ENCODE measurements around the gene TUFT1.

Gene TUFT1

GRCh38 chr1:151545542-151545941, 5.4 kb downstream of the TUFT1 start:
- ChIA-PET POLR2A (no interaction called here), CTCF (interaction anchor here (1.5 to 1.9 kb wide), 2 partner anchors 10 to 12 kb away, joined by 6 to 8 read pairs; no protein-coding TSS in a partner anchor)
- no peak overlapping the region for H3K4me3 ChIP-seq (ENCODE audit: low read depth, low read length)
- no peak for TF ChIP-seq CTCF (IDR thresholded peaks at IDR 0.05; ENCODE audit: insufficient read depth, low read length, missing control alignments)
- DNase-seq (ENCODE audit: low read depth, low spot score): no peak

DNA sequence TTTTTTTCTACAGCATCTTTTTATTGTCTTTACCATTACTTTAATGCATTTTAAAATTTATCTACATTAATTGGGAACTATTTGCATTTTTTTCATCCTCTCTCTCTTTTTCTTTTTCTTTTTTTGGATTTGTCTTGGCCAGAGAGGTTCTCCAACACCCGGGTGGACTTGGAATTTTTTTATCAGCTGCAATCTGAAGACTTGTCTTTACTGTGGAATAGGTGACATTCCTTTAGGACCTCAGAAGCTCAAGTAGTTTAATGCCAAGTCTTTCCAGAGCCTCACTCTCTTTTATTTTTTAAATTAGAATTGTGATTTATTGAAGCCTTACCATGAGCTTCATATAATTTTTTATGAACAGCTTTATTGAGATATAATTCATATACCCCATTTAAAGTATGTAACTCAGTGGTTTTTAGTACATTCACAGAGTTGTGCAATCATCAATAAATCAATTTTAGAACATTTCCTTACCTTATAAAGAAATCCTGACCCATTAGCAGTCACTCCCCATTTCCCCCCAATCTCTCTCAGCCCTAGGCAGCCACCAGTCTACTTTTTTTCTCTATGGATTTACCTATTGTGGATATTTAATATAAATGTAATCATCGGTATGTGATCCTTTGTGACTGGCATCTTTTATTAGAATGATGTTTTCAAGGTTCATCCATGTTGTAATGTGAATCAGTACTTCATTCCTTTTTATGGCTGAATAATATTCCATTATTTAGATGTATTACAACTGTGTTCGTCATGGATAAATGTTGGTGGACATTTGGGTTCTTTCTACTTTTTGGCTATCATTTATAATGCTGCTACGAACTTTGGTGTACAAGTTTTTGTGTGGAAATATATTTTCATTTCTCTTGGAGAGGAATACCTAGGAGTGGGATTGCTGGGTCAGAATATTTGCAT, 6.2 kb downstream of the TUFT1 start:
- no peak for TF ChIP-seq CTCF (IDR thresholded peaks at IDR 0.05; ENCODE audit: insufficient read depth, low read length, missing control alignments)
- no peak for DNase-seq (ENCODE audit: low read depth, low spot score)
- CTCF ChIA-PET: interaction anchor here (1.4 to 1.5 kb wide), 2 partner anchors 11 to 48 kb away, joined by 6 read pairs; no protein-coding TSS in a partner anchor
- no peak overlapping the region for H3K4me3 ChIP-seq (ENCODE audit: low read depth, low read length)
- POLR2A ChIA-PET: interaction anchor here (1.0 kb wide), 1 partner anchor 9 kb away, joined by 4 read pairs; no protein-coding TSS in a partner anchor

DNA sequence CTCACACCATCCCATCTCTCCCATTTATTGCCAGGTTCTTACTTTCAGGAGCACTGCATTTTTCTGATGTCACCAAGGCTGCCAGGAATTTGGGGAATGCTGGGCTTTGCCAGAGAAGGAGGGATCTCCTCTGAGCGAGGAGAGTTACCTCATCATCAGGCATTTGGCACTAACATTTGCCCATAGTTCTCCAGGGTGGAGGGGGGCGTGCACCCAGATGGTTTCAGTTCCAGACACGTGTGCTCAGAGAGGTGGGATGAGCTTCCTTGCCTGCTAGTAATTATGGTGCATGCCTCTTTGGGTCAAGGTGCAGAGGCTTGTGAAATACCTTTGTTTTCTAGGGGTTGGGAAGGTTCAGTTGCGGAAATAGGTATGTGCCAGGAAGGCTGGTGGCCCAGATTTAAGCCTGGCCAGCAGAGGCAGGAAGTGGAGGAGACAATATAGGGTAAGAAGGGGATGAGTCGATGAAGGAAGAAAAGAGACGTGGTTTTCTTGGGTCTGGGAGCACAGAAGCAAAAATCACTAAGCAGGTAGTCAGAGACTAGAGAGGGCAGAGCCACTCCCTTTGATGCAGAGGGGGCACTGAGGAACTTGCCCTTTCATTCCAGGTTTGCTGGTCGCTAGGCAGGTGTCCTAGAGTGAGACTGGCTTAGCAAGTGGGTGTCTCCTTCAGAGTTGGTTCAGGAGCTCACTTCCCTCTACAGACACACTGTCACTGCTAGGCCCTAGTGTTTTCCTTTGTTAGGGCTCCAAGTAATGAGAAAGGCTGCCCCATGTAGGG, 7.2 kb downstream of the TUFT1 start:
- ChIA-PET POLR2A (interaction anchor here (1.0 to 1.7 kb wide), 2 partner anchors 8 to 10 kb away, joined by 4 read pairs; partner anchors contain the start of gene TUFT1), CTCF (interaction anchor here (1.4 to 1.6 kb wide), 3 partner anchors 10 to 47 kb away, joined by 4 to 6 read pairs (median 6); no protein-coding TSS in a partner anchor)
- peak; percentile 86 for DNase-seq (ENCODE audit: low read depth, low spot score)
- no peak for TF ChIP-seq CTCF (IDR thresholded peaks at IDR 0.05; ENCODE audit: insufficient read depth, low read length, missing control alignments)
- H3K4me3 ChIP-seq (ENCODE audit: low read depth, low read length): peak overlapping the region; percentile 21; the same call in 1 of the 2 replicates

DNA sequence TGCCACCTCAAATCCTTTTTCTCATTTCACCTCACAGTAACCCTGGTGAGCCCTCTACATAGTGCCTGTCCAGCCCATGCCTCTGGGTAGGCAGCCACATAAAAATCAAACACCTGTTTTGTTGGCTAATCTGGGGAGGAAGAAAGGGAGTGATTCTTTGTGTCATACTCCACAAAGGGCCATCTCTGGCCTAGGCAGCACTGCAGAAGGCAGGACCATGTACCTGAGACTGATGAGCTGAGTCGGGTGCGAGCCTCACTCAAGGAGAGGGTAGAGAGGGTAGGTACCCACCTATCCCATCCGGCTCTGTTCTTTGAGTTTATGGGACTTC, 7.8 kb downstream of the TUFT1 start:
- POLR2A ChIA-PET: interaction anchor here (1.5 to 1.7 kb wide), 2 partner anchors 8 to 14 kb away, joined by 4 read pairs; partner anchors contain the start of gene TUFT1
- CTCF ChIA-PET: interaction anchor here (1.4 to 1.6 kb wide), 2 partner anchors 10 to 46 kb away, joined by 4 to 6 read pairs; no protein-coding TSS in a partner anchor
- TF ChIP-seq CTCF (IDR thresholded peaks at IDR 0.05; ENCODE audit: insufficient read depth, low read length, missing control alignments): no peak
- H3K4me3 ChIP-seq (ENCODE audit: low read depth, low read length): no peak overlapping the region; the same call in 1 of the 2 replicates
- DNase-seq (ENCODE audit: low read depth, low spot score): no peak

DNA sequence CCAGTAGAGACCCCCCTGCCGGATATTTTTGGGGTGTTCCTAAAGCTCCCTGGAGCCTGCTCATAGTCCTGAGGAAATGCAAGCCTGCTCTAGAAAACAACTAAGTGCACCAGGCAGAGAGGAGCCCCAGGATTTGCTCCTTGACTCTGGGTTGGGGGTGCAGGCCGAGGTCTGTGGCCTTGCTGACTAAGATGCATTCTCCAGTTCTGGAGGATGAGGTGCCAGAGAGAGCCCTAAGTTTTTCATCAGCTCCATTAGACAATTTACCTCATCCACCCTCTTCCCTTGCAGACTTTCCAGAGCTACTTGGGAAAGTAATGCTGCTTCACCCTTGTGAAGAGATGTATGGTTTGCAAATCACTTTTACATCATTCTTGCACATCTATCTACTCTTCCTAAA, 9.1 kb downstream of the TUFT1 start:
- no peak for TF ChIP-seq CTCF (IDR thresholded peaks at IDR 0.05; ENCODE audit: insufficient read depth, low read length, missing control alignments)
- H3K4me3 ChIP-seq (ENCODE audit: low read depth, low read length): no peak overlapping the region
- CTCF ChIA-PET: interaction anchor here (0.6 to 2.0 kb wide), 4 partner anchors 8 to 44 kb away, joined by 3 to 5 read pairs (median 4); no protein-coding TSS in a partner anchor
- POLR2A ChIA-PET: interaction anchor here (1.5 to 1.7 kb wide), 3 partner anchors 8 to 12 kb away, joined by 4 to 5 read pairs (median 4); partner anchors contain the start of gene TUFT1
- no peak for DNase-seq (ENCODE audit: low read depth, low spot score)

Measured in AG04449 (cell line).